PFSK-1 (cell line): Measurements from ENCODE around the gene TMEM168.

Experiments used
- FOXP2 ChIP-seq: optimal IDR thresholded peaks from 2 replicates; pipeline ENCODE3; 2011; ENCODE audit warnings: borderline replicate concordance, control low read depth, inconsistent platforms; ENCODE audit not compliant: insufficient read depth; ENCODE audit errors: extremely low read length, extremely low read depth
- POLR2AphosphoS5 ChIP-seq: IDR thresholded peaks from 2 replicates; pipeline ENCODE4 v1.6.1; 2012; ENCODE audit warnings: low read depth, mild to moderate bottlenecking, control low read depth, low read length, moderate library complexity
- SIN3A ChIP-seq: IDR thresholded peaks from 2 replicates; pipeline ENCODE4 v1.6.1; 2012; ENCODE audit warnings: mild to moderate bottlenecking, low read length, moderate library complexity, borderline replicate concordance; ENCODE audit not compliant: insufficient read depth
- TAF1 ChIP-seq: IDR thresholded peaks from 2 replicates; pipeline ENCODE4 v1.6.1; 2012; ENCODE audit warnings: low read length, control low read depth, borderline replicate concordance; ENCODE audit not compliant: insufficient read depth
- TF ChIP-seq, protein P1 (sequence below), 2 experiments: IDR thresholded peaks; 2 replicates each; pipeline versions ENCODE4 v1.6.1 to v1.8.0; 2011 to 2012; ENCODE audit warnings: low read depth in 2 of 2, low read length in 2 of 2, control low read depth in 1 of 2, inconsistent platforms in 1 of 2, mild to moderate bottlenecking in 1 of 2, moderate library complexity in 1 of 2; ENCODE audit not compliant: insufficient read depth in 1 of 2

The TMEM168 gene

DNA sequence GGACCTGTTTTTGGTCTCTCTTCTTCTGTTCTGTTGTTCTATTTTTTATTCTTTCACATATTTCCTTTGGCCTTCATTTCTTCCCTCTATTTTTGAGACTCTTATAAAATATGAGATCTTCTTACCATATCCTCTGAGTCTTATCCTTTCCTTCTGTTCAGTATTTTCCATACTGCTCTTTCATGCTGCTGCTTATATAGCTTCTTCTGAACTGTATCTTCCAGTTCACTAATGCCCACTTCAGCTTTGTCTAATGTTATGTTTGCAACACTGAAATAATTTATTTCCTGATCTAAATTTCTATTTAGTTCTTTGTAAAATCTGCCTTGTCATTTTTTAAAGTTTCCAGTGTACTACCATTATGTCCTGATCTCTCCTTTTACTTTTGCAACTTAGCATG is 12.8 kb downstream of the TMEM168 start:
- TF ChIP-seq FOXP2 = no peak
- TF ChIP-seq, protein P1, sequence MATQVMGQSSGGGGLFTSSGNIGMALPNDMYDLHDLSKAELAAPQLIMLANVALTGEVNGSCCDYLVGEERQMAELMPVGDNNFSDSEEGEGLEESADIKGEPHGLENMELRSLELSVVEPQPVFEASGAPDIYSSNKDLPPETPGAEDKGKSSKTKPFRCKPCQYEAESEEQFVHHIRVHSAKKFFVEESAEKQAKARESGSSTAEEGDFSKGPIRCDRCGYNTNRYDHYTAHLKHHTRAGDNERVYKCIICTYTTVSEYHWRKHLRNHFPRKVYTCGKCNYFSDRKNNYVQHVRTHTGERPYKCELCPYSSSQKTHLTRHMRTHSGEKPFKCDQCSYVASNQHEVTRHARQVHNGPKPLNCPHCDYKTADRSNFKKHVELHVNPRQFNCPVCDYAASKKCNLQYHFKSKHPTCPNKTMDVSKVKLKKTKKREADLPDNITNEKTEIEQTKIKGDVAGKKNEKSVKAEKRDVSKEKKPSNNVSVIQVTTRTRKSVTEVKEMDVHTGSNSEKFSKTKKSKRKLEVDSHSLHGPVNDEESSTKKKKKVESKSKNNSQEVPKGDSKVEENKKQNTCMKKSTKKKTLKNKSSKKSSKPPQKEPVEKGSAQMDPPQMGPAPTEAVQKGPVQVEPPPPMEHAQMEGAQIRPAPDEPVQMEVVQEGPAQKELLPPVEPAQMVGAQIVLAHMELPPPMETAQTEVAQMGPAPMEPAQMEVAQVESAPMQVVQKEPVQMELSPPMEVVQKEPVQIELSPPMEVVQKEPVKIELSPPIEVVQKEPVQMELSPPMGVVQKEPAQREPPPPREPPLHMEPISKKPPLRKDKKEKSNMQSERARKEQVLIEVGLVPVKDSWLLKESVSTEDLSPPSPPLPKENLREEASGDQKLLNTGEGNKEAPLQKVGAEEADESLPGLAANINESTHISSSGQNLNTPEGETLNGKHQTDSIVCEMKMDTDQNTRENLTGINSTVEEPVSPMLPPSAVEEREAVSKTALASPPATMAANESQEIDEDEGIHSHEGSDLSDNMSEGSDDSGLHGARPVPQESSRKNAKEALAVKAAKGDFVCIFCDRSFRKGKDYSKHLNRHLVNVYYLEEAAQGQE (IDR thresholded peaks at IDR 0.05; ENCODE audit: insufficient read depth in 1 of 2, low read depth in 2 of 2, low read length in 2 of 2) = no peak
- TF ChIP-seq TAF1 = no peak
- no peak for TF ChIP-seq SIN3A
- no peak for TF ChIP-seq POLR2AphosphoS5

DNA sequence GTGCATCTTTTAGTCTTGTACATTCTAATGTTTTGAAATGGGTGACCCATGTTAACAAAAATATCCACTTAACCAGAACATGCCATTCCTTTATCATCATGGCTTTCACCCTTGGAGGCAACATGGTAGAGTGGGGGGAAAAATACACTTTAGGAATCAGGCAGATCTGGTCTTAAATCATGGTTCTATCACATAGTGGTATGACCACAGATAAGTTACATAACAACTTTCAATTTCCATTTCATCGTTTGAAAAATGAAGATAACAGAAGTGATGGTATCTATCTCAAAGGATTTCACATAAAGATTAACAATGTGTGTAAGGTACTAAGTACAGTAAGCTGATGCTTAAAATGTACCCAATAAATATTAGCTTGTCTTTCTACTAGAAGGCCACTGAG is 19.0 kb downstream of the TMEM168 start:
- TF ChIP-seq FOXP2 = no peak
- TF ChIP-seq, protein P1 (IDR thresholded peaks at IDR 0.05; ENCODE audit: insufficient read depth in 1 of 2, low read depth in 2 of 2, low read length in 2 of 2) = no peak
- TF ChIP-seq SIN3A = no peak
- TF ChIP-seq POLR2AphosphoS5 = no peak
- TF ChIP-seq TAF1 = no peak

DNA sequence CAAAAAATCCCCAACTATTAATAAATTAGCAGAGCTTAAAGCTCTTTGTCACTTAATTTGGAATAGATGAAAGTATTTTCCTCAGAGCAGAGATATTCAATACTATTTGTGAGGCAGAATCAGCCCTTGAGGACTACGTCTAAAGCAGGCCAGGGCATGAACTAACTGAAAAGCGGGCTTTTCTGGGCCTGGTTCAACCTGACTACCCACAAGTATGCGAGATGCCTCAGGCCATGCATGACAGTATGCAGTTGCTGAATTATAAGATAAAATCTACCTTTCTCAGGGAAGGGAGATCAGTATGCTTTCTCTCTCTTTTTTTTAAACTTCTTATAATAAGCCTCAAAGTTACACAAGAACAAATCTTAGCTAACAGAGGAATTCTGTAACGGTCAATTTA is 20.1 kb downstream of the TMEM168 start:
- TF ChIP-seq TAF1 (no peak), FOXP2 (no peak), POLR2AphosphoS5 (no peak), SIN3A (no peak)
- TF ChIP-seq, protein P1 (IDR thresholded peaks at IDR 0.05; ENCODE audit: insufficient read depth in 1 of 2, low read depth in 2 of 2, low read length in 2 of 2) = no peak

DNA sequence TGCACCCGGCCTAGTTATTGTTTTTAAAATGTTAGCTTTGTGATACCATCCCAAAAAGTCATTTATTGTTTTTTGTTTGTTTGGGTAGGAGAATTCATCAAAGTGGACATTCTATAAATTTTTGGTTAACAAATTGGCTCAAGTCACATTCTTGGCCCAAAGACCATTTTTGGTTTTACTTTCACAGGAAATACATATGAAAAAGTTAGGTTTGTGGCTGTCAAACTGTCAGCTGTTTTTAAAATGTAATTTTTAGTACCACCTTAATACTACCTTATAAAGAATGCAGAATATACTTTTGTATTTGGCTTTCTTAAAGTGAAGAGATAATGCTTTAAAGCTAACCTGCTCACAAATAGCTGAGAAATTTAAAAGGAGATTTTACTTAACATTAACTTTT is 25.1 kb downstream of the TMEM168 start:
- TF ChIP-seq, protein P1 (IDR thresholded peaks at IDR 0.05; ENCODE audit: insufficient read depth in 1 of 2, low read depth in 2 of 2, low read length in 2 of 2) = no peak
- TF ChIP-seq TAF1 (no peak), SIN3A (no peak), POLR2AphosphoS5 (no peak), FOXP2 (no peak)

GRCh38 chr7:112763996-112764395 is 26.2 kb downstream of the TMEM168 start:
- TF ChIP-seq TAF1 = no peak
- TF ChIP-seq, protein P1 (IDR thresholded peaks at IDR 0.05; ENCODE audit: insufficient read depth in 1 of 2, low read depth in 2 of 2, low read length in 2 of 2) = no peak
- no peak for TF ChIP-seq FOXP2
- no peak for TF ChIP-seq POLR2AphosphoS5
- no peak for TF ChIP-seq SIN3A
